ENCODE measurements around the gene ARL16.

ARL16 gene

DNA sequence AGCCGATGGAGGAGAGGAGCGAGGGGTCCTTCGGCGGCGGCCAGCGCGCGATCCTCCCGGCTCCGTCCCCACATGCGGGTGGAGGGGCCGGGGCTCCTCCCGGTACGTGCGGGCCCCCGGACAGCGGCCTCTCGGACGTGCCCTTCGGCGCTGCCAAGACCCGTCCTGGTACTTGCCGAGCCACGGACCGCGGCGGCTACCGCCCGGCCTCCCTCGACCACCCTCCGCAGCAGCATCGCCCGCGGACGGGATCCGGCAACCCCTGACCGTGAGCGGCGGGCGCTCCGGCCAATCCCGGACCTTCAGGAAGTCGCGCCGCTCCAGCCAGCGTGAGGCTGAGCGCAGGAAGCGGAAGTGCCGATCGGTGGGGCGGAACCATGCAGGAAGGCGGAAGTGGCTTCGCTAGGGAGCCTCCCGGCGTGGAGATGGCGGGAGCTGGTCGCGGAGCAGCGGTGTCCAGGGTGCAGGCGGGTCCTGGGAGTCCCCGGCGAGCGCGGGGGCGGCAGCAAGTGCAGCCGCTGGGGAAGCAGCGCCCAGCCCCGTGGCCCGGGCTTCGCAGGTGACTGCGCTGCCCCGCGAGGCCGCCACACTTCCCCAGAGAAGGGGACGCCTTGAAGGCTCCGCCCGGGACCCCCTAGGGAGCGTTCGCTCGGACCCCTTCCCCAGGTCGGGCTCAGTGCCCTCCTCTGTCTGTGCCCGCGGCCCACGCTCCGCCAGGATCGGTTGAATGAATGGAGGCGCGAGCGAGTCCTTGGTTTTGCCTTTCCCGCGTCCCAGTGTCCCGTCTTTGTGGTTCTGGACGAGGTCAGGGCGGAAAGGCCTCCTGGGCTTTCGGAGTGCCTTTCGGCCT, 17.0 kb downstream of the ARL16 start, which contains the start of the genes CCDC137 and OXLD1:
CCDC137 (plus strand) TSS at position 396 of the 850 bp plus-strand sequence; CDS start at position 426, 30 bp downstream.
OXLD1 (minus strand) TSS at position 264 of the 850 bp plus-strand sequence; CDS start at position 236, 28 bp downstream.
- peak; percentile 94 to 96 for DNase-seq

DNA sequence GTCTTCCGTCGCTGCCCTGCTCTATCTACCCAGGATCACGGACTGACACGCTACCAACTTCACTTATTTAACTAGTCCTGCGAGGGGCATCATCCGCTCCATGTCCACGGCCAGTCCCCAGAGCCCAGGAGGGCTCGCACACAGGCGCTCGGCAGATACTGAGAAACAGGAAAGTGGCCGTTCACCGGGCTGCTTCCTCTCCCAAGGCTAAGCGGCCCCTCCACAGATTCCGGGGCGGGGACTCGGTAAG, 17.6 kb downstream of the ARL16 start:
- DNase-seq, result no peak

DNA sequence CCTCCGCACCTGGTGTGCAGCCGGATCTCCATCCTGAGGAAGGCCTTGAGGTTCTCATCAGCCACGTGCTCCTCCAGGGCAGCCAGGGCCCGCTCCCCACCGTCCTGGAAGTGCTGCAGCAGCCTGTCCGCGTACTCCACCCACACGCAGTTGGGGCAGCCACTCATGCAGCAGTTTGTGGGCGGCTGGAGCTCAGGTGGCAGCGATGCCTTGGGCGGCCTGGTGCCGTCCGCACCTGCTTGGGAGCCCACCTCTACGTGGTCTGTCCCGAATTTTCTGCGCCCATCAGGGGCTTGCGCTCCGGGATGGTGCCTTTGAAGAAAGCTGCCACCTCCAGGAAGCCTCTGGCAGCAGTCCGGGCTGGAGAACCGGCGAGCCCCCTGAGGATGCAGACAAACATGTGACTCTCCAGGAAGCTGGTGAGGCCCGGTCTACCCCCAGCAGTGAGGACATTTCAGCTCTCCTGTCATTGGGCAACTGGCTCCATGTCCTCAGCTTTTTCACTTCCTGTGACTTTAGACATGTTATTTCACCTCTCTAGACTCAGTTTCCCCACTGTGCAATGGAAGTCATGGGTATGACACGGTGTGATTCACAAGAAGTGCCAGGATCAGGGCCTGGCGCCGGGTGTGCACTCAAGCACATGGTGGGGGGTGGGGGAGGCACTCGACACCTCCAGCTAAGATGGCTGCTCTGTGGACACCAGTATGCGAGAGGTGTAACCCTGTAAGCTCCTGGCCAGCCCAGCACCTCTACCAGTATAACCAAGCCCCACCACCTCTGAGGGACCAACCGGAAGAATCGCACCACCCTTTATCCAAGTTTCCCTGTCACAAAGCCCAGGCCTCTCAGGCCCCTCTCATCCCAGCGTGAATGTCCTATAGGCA, 18.1 kb downstream of the ARL16 start:
- peak; percentile 81 to 83 for DNase-seq

DNA sequence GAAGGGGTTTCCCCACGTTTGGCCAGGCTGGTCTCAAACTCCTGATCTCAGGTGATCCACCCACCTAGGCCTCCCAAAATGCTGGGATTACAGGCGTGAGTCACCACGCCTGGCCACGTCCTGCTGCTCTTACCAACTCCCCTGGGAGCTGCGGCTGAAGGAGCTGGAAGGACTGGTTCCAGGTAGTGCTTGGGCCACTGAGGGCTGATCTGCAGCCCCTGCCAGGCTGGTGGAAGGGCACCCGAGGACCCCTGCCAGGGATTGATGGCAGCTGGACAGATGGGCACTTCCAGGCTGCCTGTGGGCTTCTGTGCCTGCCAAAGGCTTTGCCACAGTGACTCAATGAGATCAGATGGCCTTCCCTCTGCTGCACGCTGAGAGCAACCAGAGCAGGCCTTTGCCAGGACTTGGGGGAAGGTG, 19.5 kb downstream of the ARL16 start:
- peak; percentile 54 to 56 for DNase-seq

DNA sequence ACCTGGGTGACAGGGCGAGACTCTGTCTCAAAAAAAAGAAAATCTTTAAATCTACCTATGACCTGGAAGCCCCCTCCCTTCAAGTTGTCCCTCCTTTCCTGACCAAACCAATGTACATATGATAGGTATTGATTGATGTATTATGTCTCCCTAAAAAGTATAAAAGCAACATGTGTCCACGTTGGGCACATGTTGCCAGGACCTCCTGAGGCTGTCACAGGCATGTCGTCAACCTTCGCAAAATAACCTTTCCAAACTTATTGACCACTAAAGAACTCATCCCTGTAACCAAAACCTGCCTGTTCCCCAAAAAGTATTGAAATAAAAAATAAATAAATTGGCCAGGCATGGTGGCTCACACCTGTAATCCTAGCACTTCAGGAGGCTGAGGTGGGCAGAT, 21.6 kb downstream of the ARL16 start:
- no peak for DNase-seq

DNA sequence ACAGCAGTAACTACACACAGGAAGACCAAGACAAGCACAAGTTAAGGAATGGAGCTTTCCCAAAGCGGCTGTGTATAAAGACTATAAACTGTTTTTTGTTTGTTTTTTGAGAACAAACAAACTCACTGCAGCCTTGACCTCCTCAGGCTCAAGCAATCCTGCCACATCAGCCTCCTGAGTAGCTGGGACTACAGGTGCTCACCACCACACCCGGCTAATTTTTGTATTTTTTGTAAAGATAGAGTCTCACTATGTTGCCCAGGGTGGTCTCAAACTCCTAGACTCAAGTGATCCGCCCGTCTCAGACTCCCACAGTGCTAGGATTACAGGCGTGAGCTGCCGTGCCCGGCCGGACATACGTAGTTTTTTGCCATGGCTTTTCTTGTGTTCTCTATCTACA, 23.2 kb downstream of the ARL16 start:
- no peak for DNase-seq

DNA sequence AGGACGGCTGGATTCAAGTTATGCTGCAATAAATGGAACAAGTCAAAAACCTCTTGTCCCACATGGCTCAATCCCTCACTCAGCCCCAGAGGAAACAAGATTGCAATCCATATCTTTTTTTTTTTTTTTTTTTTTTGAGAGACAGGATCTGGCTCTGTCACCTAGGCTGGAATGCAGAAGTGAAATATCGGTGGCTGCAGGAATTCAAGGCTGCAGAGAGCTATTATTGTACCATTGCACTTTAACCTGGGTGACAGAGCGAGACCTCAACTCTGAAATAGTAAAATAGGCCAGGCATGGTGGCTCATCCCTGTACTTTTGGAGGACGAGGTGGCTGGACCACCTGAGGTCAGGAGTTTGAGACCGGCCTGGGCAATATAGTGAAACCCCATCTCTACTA, 24.6 kb downstream of the ARL16 start:
- no peak for DNase-seq

DNA sequence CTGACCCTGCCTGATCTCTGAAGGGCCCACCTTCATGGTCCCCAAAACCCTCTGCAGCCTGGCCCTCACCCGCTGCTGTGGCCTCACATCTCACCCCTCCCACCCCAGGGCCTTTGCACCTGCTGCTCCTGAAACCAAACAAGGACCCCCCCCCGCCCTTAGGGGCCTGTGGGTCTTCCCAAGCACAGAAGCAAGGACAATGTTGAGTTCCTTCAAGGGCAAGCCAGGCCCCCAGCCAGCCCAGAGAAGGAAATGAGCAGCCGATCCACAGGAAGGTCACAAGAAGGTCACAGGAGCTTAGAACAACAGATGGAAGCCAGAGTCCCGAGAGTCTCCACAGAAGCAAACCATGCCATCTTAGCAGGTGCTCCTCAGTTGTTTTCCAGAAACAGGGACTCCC, 26.8 kb downstream of the ARL16 start:
- DNase-seq, result no peak

DNA sequence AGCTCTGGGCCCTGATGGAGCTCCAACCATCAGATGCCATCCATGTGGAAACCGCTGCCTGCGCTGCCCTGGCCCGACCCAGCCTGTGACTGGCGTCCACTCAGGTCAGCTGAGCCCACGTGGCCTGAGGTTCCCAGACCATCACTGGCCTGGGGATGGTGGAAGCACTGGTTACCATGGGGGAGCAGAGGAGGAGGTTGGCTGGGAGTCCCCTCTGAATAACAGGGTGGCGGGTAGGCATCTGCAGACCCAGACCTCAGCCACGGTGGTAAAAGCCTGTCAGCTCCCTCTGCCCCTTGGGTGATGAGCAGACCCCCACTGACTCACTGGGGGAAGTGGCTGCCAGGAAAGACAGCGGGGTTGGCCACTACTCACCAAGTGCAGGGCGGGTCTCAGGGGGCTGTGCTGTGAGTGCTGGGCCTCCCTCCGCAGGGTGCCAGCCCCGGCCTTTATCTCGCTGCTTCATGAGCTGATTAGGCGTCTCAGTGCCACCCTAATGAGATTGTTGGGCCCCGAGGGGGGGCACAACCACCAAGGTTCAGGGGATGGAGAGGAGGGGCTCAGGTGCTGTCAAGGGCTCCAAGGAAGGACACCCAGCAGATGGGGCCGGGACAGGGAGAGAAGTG, 27.4 kb downstream of the ARL16 start, which contains the start of gene PDE6G:
PDE6G (minus strand) TSS at position 425 of the 626 bp plus-strand sequence. CDS start 3,237 bp downstream, outside the sequence.
- no peak for DNase-seq

DNA sequence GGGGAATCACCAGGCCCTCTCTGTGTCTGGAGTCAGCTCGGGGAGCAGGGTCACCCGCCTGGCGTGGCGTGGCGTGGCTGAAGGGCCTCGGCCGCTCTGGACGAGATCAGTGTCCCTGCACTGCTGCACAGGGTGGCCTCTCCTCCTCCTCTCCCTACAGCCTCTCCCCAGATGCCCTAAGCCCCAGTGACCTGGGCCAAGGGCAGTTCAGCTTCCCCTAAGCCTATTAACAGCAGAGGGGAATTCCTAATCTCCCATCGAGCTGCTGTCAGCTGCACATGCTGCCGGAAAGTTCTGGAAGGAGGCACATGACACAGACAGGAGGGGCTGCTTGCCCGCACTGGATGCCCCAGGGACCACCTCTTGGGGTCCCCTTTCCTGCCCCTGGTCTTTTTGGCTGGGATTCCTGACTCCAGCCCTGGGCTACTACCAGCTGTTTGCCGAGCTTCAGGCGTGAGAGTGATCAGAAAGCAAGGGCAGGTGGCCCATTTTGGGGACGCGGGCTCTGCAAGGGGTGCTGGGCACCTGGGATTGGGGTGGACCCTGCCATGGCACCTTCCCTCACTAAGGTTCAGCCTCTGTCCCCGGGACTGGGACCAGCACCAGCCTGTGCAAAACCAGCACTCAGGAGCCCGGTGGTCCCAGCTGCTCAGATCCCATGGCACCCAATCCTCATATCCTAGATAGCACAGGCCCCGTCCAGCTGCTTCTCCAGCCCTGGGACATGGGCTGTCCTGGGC, 28.0 kb downstream of the ARL16 start:
- DNase-seq, result no peak

DNA sequence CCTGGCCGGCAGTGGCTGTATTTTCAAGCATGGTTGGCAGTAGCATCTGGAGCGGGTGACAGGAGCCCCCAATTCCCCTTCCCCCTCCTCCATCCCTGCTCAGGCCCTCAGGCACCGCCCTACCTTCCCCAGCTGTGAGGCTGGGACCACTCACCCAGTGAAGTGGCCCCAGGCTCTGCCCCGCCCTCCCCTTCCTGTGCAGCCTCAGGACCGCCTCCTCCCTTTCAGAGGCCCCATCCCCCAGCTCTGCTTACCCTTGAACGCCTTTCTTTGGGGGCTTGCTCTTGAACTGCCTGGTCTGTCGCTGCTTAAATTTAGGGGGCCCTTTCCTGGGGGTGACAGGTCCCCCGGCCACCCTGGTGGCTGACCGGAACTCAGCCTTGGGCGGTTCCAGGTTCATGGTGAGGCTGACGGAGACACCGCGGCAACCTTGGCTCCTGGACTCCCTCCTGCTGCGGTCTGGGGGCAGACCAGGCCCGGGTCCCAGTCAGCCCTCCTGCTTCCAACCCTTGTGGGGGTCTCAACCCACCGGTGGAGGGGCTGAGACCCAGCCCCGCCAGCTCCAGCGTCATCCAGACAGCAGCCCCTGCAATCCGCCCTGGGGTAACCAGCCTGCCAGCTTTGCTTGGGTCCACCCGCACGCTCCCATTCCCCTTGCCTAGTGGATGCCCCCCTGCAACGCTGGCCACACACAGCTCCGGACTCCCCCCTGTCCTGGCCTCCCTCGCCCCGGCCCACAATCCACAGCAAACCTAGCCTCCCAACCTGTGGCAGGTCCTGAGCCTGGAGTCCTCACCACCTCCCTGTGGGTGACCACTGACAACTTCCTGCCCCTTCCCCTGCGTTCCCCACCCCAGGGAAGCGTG, 30.5 kb downstream of the ARL16 start:
- DNase-seq, result peak in 1 of 2 experiments; percentile 49

DNA sequence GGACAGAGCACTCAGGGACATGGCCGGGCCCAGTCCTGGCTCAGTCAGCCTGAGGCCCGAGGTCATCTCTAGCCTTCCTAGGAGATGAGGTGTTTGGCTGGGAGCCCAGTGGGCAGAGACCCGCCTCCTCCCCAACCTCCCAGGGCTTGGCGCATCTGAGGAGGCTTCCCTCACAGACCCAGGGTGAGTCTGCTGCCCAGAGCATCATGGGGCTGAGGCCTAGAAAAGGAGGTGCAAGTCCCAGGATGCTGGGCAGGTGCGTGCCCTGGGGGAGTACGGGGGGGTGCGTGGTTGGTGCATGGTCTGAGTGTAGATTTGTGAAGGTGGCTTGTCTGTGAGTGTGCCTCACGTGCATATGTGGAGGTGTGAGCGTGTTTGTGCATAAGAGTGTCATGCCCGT, 31.9 kb downstream of the ARL16 start:
- no peak for DNase-seq

DNA sequence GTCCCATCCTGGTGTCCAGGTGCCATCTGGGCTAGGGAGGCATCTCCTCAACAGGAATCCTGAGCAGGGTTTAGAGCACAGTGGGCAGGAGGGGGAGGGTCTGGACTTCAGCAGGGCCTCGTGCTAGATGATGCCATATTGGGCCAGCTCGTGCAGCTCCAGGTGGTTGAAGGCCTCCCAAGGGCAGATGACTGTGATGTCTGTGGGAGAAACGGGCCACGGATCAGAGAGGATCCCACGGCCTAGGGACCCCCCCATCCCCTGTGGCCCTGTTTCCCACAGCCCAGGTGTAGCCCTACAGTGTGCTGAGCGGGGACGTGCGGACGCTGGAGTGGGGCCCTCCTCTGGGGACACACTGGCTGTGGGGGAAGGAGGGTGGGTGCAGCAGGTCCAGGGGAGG, 32.6 kb downstream of the ARL16 start:
- no peak for DNase-seq

DNA sequence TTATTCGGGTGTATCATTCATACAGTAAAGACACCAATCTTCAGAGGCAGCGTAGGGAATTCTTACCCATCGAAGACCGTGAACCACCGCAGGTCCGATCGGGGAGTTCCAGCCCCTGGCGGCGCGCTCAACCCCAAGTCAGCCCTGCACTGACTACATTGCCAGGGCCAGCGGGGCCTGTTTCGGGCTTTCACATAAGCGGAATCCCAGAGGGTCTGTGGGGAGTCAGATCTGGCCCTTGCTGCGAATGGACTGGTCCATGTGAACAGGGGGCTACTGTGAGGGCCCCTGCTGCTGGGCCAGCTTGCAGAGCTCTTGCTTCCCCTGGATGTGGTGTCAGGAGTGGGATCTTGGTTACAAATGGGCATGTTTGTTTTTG, 34.9 kb downstream of the ARL16 start:
- no peak for DNase-seq

DNA sequence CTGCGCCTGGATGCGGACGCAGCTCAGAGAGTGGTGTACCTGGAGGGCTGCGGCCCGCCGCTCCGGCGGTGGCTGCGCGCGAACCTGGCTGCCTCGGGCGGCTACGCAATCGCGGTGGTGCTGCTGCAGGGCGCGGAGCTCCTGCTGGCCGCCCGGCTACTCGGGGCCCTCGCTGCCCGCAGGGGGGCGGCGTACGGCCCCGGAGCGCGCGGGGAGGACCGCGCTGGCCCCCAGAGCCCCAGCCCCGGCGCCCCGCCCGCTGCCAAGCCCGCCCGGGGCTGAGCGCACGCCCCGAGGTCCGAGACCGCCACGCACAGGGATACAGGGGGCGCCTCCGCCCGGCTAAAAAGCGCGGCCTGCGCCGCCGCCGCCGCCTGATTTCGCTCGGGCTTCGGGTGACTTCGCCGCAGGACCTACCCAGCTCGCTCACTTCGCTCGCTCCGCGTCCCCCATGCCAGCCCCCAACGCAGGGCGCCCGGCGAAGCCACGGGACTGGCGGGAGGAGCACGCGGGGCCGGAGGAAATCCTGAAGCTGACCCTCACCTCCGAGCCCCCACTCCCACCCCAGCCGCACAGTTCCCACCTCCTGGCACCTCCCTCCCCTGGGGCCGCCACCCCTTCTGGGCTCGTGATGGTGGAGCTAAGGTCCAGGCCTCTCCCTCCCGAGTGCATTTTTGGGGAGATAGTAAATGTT, 35.4 kb downstream of the ARL16 start:
- no peak for DNase-seq

DNA sequence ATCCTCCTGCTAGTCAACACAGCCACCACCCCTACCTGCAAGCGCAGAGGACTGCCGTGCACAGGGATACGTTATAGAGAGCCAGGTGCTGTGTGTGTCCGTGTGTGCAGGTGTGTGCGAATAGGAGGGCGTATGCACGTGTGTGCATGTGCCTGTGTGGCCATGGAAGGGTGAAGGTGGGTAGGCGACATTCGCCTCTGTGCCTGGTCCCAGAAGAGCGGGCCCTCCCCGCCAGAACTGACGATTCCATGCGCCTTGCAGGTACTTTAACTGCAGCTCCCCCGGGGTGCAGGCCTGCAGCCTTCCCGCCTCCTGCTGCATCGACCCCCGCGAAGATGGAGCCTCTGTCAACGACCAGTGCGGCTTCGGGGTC, 36.0 kb downstream of the ARL16 start:
- DNase-seq, result no peak

DNA sequence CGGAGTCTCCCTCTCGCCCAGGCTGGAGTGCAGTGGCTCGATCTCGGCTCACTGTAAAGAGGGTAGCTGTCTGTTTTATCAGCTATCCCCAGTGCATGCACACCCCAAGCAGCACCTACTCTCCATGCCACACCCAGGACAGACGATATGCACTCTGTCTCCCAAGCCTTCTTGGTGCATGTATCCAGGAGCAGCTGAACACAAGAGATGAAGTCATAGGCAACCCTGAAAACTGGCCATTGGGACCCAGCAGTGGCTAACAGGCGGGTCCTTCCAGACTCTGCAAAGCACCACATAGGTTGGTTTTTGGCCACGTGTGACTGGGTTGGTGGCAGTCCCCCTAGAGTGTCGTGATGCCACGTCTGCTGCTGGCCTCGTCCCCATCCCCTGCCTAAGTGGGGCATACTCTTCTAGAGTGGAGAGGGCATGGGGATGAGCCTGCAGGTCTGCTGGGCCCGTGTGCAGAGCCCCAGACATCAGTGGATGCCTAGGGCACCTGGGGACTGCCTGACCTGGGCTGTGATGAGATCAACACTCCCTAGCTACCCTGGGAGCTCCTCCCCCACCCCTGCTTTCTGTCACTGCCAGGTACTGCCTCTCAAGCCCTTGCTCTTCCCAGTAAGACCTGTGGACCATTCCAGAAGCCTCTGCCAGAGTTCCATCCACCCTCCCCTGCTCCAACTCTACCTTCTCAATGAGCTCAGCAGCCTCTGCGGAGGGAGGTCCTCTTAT, 36.6 kb downstream of the ARL16 start:
- DNase-seq, result no peak

DNA sequence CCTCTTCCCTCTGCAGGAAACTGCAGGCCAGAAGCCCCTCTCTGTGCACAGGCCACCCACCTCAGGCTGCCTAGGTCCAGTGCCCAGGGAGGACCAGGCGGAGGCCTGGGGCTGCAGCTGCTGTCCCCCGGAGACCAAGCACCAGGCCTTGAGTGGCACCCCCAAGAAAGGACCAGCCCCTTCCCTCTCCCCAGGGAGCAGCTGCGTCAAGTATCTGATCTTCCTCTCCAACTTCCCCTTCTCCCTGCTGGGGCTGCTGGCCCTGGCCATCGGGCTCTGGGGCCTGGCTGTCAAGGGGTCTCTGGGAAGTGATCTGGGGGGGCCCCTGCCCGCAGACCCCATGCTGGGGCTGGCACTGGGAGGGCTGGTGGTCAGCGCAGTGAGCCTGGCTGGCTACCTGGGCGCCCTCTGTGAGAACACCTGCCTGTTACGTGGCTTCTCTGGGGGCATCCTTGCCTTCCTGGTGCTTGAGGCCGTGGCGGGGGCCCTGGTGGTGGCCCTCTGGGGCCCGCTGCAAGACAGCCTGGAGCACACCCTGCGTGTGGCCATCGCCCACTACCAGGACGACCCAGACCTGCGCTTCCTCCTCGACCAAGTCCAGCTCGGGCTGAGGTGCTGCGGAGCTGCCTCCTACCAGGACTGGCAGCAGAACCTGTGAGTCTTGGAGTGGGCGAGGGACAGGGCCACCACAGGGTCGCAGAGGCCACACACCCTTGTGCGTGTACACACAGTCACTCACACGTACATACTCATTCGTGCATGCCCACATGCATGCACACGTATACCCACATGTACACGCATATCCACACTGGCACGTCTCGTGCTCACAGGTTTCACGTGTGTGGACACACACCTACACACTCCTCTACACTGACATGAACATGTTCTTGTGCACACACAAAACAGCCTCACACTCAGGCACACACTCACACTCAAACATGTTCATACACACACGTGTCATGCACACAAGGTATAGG, 38.3 kb downstream of the ARL16 start:
- DNase-seq, result no peak

DNA sequence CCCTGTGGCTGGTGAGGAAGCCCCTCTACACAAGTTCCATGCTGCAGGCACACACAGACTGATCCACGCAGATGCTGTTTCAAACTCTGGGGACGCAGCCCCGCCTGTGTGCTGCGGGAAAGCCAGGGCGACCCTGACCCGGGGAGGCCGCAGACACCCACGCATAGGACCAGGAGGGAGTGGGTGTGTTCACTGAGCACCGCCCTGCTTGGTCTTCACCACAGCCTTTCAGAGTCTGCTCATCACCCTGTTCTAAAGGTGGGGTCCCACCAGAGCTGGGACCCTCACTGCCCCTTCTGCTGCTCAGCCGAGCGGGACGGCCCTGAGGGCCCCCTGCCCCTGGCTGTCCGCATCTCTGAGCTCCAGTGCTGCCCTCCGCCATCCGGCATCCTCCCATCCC, 39.1 kb downstream of the ARL16 start:
- no peak for DNase-seq

Measured in activated T-cell treated with anti-CD3 and anti-CD28 coated beads, Interleukin-2, amount 50 U/mL, for 48 hours (primary cell).